Fibroblast of mammary gland (primary cell): ENCODE measurements around the gene TSEN15.

ENCODE experiments used
- DNase-seq: peaks from one replicate; pipeline ENCODE4 v3.0.0-alpha.2; 2010; ENCODE audit warnings: low read depth
- H3K4me3 ChIP-seq: 2 replicates; pipeline ENCODE4 v1.5.1; 2011; ENCODE audit warnings: low read depth, mild to moderate bottlenecking, low read length, moderate library complexity; ENCODE audit not compliant: control insufficient read depth
- CTCF ChIP-seq: conservative IDR thresholded peaks from 2 replicates; pipeline ENCODE4 v1.5.1; 2011; ENCODE audit warnings: low read depth, low read length, inconsistent platforms; ENCODE audit not compliant: control insufficient read depth, insufficient read depth

TSEN15 gene

GRCh38 chr1:184016169-184016568 lies 35.4 kb upstream of the TSEN15 start:
- DNase-seq, result no peak
- TF ChIP-seq CTCF, result no peak
- H3K4me3 ChIP-seq, result no peak overlapping the region

GRCh38 chr1:184017306-184017705 lies 34.2 kb upstream of the TSEN15 start:
- no peak overlapping the region for H3K4me3 ChIP-seq
- TF ChIP-seq CTCF, result no peak
- no peak for DNase-seq

GRCh38 chr1:184018622-184019021 lies 32.9 kb upstream of the TSEN15 start:
- DNase-seq, result no peak
- H3K4me3 ChIP-seq, result no peak overlapping the region
- no peak for TF ChIP-seq CTCF

GRCh38 chr1:184019069-184019468 lies 32.5 kb upstream of the TSEN15 start:
- no peak for TF ChIP-seq CTCF

GRCh38 chr1:184019506-184019905 lies 32.0 kb upstream of the TSEN15 start:
- no peak for TF ChIP-seq CTCF
- no peak for DNase-seq
- H3K4me3 ChIP-seq, result no peak overlapping the region

More at GRCh38 chr1:184019069-184019468, 32.5 kb upstream of the TSEN15 start:
- DNase-seq, result no peak
- H3K4me3 ChIP-seq, result no peak overlapping the region

- TF ChIP-seq CTCF, result no peak
- H3K4me3 ChIP-seq, result no peak overlapping the region
- DNase-seq, result no peak
Observed at GRCh38 chr1:184020328-184020727, 31.2 kb upstream of the TSEN15 start.

- no peak for TF ChIP-seq CTCF
- no peak overlapping the region for H3K4me3 ChIP-seq
- DNase-seq, result no peak
Observed at GRCh38 chr1:184020855-184021254, 30.7 kb upstream of the TSEN15 start.
